ENCODE data around the gene LRP2.

DNA sequence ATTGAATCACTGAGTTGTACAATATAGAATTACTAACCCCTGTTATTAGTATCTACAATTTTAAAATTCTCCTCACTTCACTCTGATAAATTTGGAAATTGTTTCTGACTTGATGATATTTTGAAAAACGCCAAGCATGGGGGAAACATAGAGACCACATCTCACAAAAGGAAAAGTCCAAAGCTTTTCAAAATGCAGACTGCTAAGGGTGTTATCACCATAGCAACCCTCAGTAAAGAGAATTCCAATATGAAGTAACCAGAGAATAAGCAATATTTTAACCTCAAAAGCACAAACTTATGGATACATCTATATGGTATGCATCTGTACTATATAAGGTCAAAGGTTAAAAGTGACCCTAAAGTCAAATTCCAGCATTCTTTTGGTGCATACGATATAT is 22.7 kb downstream of the LRP2 start:
- TF ChIP-seq, protein P1, sequence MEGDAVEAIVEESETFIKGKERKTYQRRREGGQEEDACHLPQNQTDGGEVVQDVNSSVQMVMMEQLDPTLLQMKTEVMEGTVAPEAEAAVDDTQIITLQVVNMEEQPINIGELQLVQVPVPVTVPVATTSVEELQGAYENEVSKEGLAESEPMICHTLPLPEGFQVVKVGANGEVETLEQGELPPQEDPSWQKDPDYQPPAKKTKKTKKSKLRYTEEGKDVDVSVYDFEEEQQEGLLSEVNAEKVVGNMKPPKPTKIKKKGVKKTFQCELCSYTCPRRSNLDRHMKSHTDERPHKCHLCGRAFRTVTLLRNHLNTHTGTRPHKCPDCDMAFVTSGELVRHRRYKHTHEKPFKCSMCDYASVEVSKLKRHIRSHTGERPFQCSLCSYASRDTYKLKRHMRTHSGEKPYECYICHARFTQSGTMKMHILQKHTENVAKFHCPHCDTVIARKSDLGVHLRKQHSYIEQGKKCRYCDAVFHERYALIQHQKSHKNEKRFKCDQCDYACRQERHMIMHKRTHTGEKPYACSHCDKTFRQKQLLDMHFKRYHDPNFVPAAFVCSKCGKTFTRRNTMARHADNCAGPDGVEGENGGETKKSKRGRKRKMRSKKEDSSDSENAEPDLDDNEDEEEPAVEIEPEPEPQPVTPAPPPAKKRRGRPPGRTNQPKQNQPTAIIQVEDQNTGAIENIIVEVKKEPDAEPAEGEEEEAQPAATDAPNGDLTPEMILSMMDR (IDR thresholded peaks at IDR 0.05): no peak
- TF ChIP-seq POLR2A (IDR thresholded peaks at IDR 0.05): no peak

All from thyroid gland (tissue), 4 donors.